ENCODE data around the gene SH3RF2.

DNA sequence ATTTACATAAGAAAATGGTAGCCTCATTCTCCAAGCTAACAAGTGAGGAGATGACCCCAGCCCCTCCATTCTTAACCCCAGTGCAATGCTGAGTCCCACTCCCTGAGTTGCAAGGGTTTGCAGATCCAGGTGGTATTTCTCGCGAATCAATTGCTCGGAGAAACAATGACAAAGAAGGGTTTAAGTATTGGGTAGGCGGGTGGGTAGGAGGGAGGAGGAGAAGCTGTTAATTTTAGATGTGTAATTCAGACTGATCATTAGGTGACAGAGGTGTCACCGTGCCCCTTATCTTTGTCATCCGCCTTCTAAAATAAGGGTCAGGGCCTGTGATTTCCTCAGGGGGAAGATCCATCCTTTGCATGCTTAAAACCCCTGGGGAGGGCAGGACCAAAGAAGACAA is 17.0 kb upstream of the SH3RF2 start:
- TF ChIP-seq POLR2AphosphoS5 (IDR thresholded peaks at IDR 0.05; ENCODE audit: low read depth, low read length) (no peak), SIN3A (IDR thresholded peaks at IDR 0.05; ENCODE audit: borderline replicate concordance, insufficient read depth, low read length) (no peak), TAF1 (IDR thresholded peaks at IDR 0.05; ENCODE audit: borderline replicate concordance, insufficient read depth, low read length) (no peak), FOXP2 (optimal IDR thresholded peaks at IDR 0.05; ENCODE audit: borderline replicate concordance, extremely low read depth, extremely low read length, insufficient read depth) (no peak)
- TF ChIP-seq, protein P1, sequence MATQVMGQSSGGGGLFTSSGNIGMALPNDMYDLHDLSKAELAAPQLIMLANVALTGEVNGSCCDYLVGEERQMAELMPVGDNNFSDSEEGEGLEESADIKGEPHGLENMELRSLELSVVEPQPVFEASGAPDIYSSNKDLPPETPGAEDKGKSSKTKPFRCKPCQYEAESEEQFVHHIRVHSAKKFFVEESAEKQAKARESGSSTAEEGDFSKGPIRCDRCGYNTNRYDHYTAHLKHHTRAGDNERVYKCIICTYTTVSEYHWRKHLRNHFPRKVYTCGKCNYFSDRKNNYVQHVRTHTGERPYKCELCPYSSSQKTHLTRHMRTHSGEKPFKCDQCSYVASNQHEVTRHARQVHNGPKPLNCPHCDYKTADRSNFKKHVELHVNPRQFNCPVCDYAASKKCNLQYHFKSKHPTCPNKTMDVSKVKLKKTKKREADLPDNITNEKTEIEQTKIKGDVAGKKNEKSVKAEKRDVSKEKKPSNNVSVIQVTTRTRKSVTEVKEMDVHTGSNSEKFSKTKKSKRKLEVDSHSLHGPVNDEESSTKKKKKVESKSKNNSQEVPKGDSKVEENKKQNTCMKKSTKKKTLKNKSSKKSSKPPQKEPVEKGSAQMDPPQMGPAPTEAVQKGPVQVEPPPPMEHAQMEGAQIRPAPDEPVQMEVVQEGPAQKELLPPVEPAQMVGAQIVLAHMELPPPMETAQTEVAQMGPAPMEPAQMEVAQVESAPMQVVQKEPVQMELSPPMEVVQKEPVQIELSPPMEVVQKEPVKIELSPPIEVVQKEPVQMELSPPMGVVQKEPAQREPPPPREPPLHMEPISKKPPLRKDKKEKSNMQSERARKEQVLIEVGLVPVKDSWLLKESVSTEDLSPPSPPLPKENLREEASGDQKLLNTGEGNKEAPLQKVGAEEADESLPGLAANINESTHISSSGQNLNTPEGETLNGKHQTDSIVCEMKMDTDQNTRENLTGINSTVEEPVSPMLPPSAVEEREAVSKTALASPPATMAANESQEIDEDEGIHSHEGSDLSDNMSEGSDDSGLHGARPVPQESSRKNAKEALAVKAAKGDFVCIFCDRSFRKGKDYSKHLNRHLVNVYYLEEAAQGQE (IDR thresholded peaks at IDR 0.05; ENCODE audit: insufficient read depth in 1 of 2, low read depth in 2 of 2, low read length in 2 of 2), result no peak
